CD8-positive, alpha-beta memory T cell (primary cell): Measurements from ENCODE around the gene DOCK3. TPM values are rescaled to one million over a fixed set of nuclear protein-coding genes. Genes with fewer than 3 reads are reported as not detected.

Source experiments
- CTCF ChIA-PET: fragments of 350-600 bp; sonication (Branson Sonifier 250); formaldehyde crosslinking; loops from one replicate; lab custom pipeline; 2021; ENCODE audit warnings: antibody characterized with exemption; lab: Charles Lee
- POLR2A ChIA-PET: fragments of 350-600 bp; sonication (Branson Sonifier 250); formaldehyde crosslinking; loops from one replicate; lab custom pipeline; 2021; ENCODE audit warnings: antibody characterized with exemption; lab: Charles Lee
- DNase-seq, 5 donors: peaks; one replicate each; pipeline versions ENCODE4 v3.0.0 to v3.0.0-alpha.2; 2020 to 2022; ENCODE audit warnings: mixed read lengths in 1 of 5
- H3K27ac ChIP-seq: one replicate; pipeline ENCODE4 v1.7.0; 2013; ENCODE audit warnings: low read depth, mild to moderate bottlenecking, low read length, moderate library complexity
- H3K27me3 ChIP-seq: 2 replicates; pipeline ENCODE4 v1.7.0; 2013; ENCODE audit warnings: low read length, mild to moderate bottlenecking; ENCODE audit not compliant: insufficient read depth, poor library complexity, severe bottlenecking
- H3K36me3 ChIP-seq: 2 replicates; pipeline ENCODE4 v1.7.0; 2013; ENCODE audit warnings: mild to moderate bottlenecking, low read length, moderate library complexity; ENCODE audit not compliant: insufficient read depth
- H3K4me1 ChIP-seq: 2 replicates; pipeline ENCODE4 v1.7.0; 2013; ENCODE audit warnings: mild to moderate bottlenecking, low read length, moderate library complexity; ENCODE audit not compliant: insufficient read depth
- H3K4me3 ChIP-seq: 2 replicates; pipeline ENCODE4 v1.7.0; 2013; ENCODE audit warnings: mild to moderate bottlenecking, low read length
- H3K9me3 ChIP-seq: 2 replicates; pipeline ENCODE4 v1.7.0; 2013; ENCODE audit warnings: mild to moderate bottlenecking, low read length
- H3K27ac Mint-ChIP-seq, 8 donors: one replicate each; pipeline ENCODE4 v1.8.0; 2020 to 2021; ENCODE audit warnings: mixed read lengths in 8 of 8, mild to moderate bottlenecking in 6 of 8, inconsistent platforms in 3 of 8, moderate library complexity in 3 of 8
- H3K27me3 Mint-ChIP-seq, 2 donors: one replicate each; pipeline ENCODE4 v1.8.0; 2020 to 2021; ENCODE audit warnings: mixed read lengths in 2 of 2, mild to moderate bottlenecking in 1 of 2, moderate library complexity in 1 of 2
- H3K36me3 Mint-ChIP-seq, 3 donors: one replicate each; pipeline ENCODE4 v1.8.0; 2020 to 2021; ENCODE audit warnings: mixed read lengths in 3 of 3, inconsistent platforms in 1 of 3, mild to moderate bottlenecking in 1 of 3
- H3K4me1 Mint-ChIP-seq, 3 donors: one replicate each; pipeline ENCODE4 v1.8.0; 2020 to 2021; ENCODE audit warnings: mixed read lengths in 3 of 3, inconsistent platforms in 1 of 3, mild to moderate bottlenecking in 1 of 3
- H3K4me3 Mint-ChIP-seq, 7 donors: one replicate each; pipeline ENCODE4 v1.8.0; 2020 to 2021; ENCODE audit warnings: mixed read lengths in 7 of 7, mild to moderate bottlenecking in 6 of 7, moderate library complexity in 4 of 7, inconsistent platforms in 2 of 7
- H3K9me3 Mint-ChIP-seq, 5 donors: one replicate each; pipeline ENCODE4 v1.8.0; 2020 to 2022; ENCODE audit warnings: mixed read lengths in 5 of 5, mild to moderate bottlenecking in 3 of 5, moderate library complexity in 2 of 5, inconsistent platforms in 1 of 5
- polyA plus RNA-seq: library from polyadenylated mRNA; unstranded; fragments of 300-500 nt; fragmentation: Illumina TruSeq; gene quantifications from one replicate; pipeline ENCODE4 v1.2.3, GENCODE V29; 2021
- total RNA-seq, 2 experiments: library from RNA; stranded (reverse); gene quantifications; one replicate each; pipeline ENCODE4 v1.2.3, GENCODE V29; 2021

DOCK3 gene
- total and polyA plus RNA-seq, 3 experiments from 2014 or later, result 0.16 to 2.1 (median 2.0) TPM

DNA sequence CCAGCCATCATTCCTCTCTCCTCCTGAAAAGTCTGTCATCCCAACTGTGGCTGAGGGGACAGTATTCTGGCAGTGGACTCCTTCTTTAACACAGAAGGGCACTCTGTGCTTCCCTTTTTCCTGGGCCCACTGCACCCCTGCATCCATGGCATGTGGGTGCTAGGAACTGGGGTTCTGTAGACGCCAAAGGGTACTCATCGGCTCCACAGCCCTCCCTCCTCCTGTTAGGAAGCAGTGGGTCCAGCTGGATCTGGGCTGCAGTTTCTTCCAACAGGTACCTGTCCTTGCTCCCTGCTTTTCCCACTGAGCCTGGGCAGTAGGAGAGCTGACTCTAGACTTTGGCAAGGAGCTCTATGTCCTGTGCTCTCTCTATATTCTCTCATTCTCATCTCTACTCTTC, 704.0 kb downstream of the DOCK3 start:
- POLR2A ChIA-PET, result interaction anchor here (1.5 kb wide), 1 partner anchor 11 kb away, joined by 5 read pairs; no protein-coding TSS in a partner anchor
- no peaks in the 10 kb centered on the region for H3K27me3 ChIP-seq
- CTCF ChIA-PET, result interaction anchor here (1.1 to 4.2 kb wide), 3 partner anchors 10 to 303 kb away, joined by 3 to 21 read pairs (median 3); no protein-coding TSS in a partner anchor
- no peak overlapping the region for H3K4me3 ChIP-seq
- DNase-seq, result no peak
- H3K4me3 Mint-ChIP-seq, result no peak overlapping the region
- peak overlapping the region in 1 of 8 donors; percentile 77 for H3K27ac Mint-ChIP-seq
- H3K27me3 Mint-ChIP-seq, result peaks cover 2 to 7% of the 10 kb centered on the region in 2 donors
- no peaks in the 10 kb centered on the region for H3K36me3 Mint-ChIP-seq
- no peaks in the 10 kb centered on the region for H3K9me3 ChIP-seq
- no peaks in the 10 kb centered on the region for H3K36me3 ChIP-seq
- H3K27ac ChIP-seq, result no peak overlapping the region
- H3K4me1 Mint-ChIP-seq, result peaks cover 2 to 10% (median 7%) of the 10 kb centered on the region in 3 donors
- no peaks in the 10 kb centered on the region for H3K9me3 Mint-ChIP-seq
- peaks cover 9% of the 10 kb centered on the region for H3K4me1 ChIP-seq

DNA sequence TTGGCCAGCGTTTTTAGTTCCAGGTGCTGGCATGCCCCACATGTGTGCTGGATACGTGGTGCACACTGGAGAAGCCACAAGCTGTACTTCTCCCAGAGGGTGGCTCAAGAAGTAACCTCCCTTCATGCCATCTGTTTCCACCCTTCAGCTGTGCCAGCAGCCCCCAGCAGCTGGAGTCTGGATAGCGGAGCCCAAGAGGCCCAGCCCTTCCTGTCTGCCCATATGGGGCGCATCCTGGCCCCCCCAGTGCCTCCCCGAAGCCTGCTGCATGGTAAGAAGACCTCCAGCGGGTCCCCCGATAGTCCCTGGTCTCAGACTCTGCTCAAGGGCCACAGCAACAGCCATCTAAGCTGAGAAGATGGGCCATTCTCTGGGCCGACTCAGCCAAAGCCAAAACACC, 704.6 kb downstream of the DOCK3 start:
- peaks cover 7 to 15% (median 13%) of the 10 kb centered on the region in 3 donors for H3K4me1 Mint-ChIP-seq
- H3K9me3 Mint-ChIP-seq, result no peaks in the 10 kb centered on the region
- ChIA-PET CTCF (interaction anchor here (1.3 to 4.2 kb wide), 2 partner anchors 10 to 303 kb away, joined by 3 to 21 read pairs; no protein-coding TSS in a partner anchor), POLR2A (interaction anchor here (1.5 kb wide), 1 partner anchor 10 kb away, joined by 5 read pairs; no protein-coding TSS in a partner anchor)
- peaks cover 15% of the 10 kb centered on the region for H3K4me1 ChIP-seq
- no peaks in the 10 kb centered on the region for H3K36me3 Mint-ChIP-seq
- H3K27ac ChIP-seq, result no peak overlapping the region
- no peak overlapping the region for H3K4me3 ChIP-seq
- no peak overlapping the region for H3K4me3 Mint-ChIP-seq
- peak overlapping the region in 1 of 8 donors; percentile 68 for H3K27ac Mint-ChIP-seq
- H3K27me3 Mint-ChIP-seq, result peaks cover 2% of the 10 kb centered on the region in 2 donors
- no peaks in the 10 kb centered on the region for H3K27me3 ChIP-seq
- H3K9me3 ChIP-seq, result no peaks in the 10 kb centered on the region
- DNase-seq, result no peak
- no peaks in the 10 kb centered on the region for H3K36me3 ChIP-seq

DNA sequence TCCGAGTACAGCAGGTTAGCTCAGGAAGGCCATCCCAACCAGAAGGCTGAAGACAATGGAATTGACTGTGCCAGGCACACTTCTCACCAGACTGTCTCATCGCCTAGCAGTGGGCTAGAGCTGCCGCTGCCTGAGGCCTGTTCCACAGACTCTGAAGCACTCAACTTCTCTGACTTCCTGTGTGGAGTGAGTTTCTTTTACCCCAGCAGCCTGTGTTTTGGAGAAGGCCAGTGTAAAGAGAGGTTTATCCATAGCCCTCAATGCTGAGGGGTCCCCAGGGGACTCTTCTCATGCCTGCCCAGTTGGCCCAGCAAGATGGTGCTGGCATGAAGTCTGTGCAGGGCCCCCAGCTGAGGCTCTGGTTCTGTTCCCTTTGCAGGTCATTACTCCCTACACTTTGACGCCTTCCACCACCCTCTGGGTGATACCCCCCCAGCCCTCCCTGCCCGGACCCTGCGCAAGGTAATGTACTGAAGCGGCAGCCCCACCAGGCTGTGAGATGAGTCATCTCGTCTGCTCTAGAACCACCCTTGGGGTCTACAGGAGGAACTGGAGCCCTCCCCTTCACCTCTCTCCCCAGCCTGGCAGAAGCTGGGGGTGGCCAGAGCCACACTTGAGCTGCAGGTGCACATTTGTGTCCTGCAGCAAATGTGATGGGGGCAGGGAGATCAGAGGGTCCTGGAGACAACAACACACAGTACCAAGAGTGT, 705.2 kb downstream of the DOCK3 start:
- Mint-ChIP-seq H3K36me3 (peaks cover 0 to 6% (median 0%) of the 10 kb centered on the region in 3 donors), H3K4me3 (no peak overlapping the region), H3K27ac (peak overlapping the region in 1 of 8 donors; percentile 68), H3K9me3 (no peaks in the 10 kb centered on the region), H3K4me1 (peaks cover 12 to 20% (median 19%) of the 10 kb centered on the region in 3 donors), H3K27me3 (peaks cover 0 to 2% of the 10 kb centered on the region in 2 donors)
- ChIA-PET CTCF (interaction anchor here (1.3 to 4.2 kb wide), 2 partner anchors 9 to 302 kb away, joined by 3 to 21 read pairs; no protein-coding TSS in a partner anchor), POLR2A (no interaction called here)
- Histone ChIP-seq H3K9me3 (no peaks in the 10 kb centered on the region), H3K27ac (no peak overlapping the region), H3K4me3 (no peak overlapping the region), H3K27me3 (no peaks in the 10 kb centered on the region), H3K36me3 (no peaks in the 10 kb centered on the region), H3K4me1 (peaks cover 16% of the 10 kb centered on the region)
- no peak for DNase-seq

DNA sequence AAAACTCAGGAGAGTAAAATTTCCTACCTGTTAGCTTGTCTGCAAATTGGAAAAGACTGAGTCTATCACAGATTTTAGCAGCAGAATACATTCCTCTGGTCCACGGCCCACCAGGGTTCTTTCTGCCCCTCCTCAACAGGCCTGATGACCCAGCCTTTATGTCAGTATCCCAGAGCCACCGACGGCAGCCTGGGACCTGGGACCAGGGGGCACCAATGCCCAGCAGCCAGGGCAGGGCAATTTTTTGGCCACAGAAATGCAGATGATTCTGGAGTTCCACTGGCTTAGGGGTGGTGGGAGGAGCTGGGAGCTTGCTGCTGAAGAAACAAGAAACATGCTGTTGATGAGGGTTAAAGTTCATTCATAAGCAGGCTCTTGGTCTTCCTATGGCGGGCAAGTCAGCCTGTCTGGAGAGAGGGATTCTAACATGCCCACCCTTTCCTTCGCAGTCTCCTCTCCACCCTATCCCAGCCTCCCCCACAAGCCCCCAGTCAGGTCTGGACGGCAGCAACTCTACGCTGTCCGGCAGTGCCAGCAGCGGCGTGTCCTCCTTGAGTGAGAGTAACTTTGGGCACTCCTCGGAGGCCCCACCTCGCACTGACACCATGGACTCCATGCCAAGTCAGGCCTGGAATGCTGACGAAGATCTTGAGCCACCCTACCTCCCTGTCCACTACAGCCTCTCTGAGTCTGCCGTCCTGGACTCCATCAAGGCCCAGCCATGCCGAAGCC, 706.0 kb downstream of the DOCK3 start:
- no peak overlapping the region for H3K4me3 Mint-ChIP-seq
- no peaks in the 10 kb centered on the region for H3K27me3 ChIP-seq
- H3K4me1 Mint-ChIP-seq, result peaks cover 16 to 27% (median 22%) of the 10 kb centered on the region in 3 donors
- H3K27me3 Mint-ChIP-seq, result peaks cover 0 to 4% of the 10 kb centered on the region in 2 donors
- no peaks in the 10 kb centered on the region for H3K9me3 ChIP-seq
- H3K36me3 Mint-ChIP-seq, result peaks cover 0 to 12% (median 0%) of the 10 kb centered on the region in 3 donors
- no peak overlapping the region for H3K27ac Mint-ChIP-seq
- no peaks in the 10 kb centered on the region for H3K9me3 Mint-ChIP-seq
- no peak overlapping the region for H3K4me3 ChIP-seq
- no peaks in the 10 kb centered on the region for H3K36me3 ChIP-seq
- POLR2A ChIA-PET, result no interaction called here
- no peak overlapping the region for H3K27ac ChIP-seq
- CTCF ChIA-PET, result interaction anchor here (1.3 to 4.2 kb wide), 2 partner anchors 8 to 302 kb away, joined by 3 to 21 read pairs; no protein-coding TSS in a partner anchor
- H3K4me1 ChIP-seq, result peaks cover 19% of the 10 kb centered on the region
- no peak for DNase-seq

DNA sequence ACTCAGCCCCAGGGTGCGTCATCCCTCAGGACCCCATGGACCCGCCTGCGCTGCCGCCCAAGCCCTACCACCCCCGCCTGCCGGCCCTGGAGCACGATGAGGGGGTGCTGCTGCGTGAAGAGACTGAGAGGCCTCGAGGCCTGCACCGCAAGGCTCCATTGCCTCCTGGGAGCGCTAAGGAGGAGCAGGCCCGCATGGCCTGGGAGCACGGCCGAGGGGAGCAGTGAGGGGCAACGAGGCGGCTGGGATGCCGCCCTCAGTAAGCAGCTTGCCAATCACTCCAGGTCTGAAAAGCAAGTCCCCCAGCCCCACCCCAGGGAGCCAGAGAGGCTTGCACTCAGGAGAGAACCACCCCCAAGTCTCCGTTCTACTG, 706.6 kb downstream of the DOCK3 start:
- Mint-ChIP-seq H3K36me3 (peaks cover 0 to 15% (median 0%) of the 10 kb centered on the region in 3 donors), H3K27me3 (peaks cover 0 to 4% of the 10 kb centered on the region in 2 donors), H3K4me1 (peaks cover 21 to 32% (median 27%) of the 10 kb centered on the region in 3 donors), H3K9me3 (no peaks in the 10 kb centered on the region), H3K27ac (no peak overlapping the region), H3K4me3 (no peak overlapping the region)
- no peaks in the 10 kb centered on the region for H3K27me3 ChIP-seq
- CTCF ChIA-PET, result interaction anchor here (0.6 kb wide), 1 partner anchor 492 kb away, joined by 3 read pairs; no protein-coding TSS in a partner anchor
- no peaks in the 10 kb centered on the region for H3K9me3 ChIP-seq
- peaks cover 24% of the 10 kb centered on the region for H3K4me1 ChIP-seq
- no peaks in the 10 kb centered on the region for H3K36me3 ChIP-seq
- H3K27ac ChIP-seq, result no peak overlapping the region
- no peak for DNase-seq
- POLR2A ChIA-PET, result no interaction called here
- H3K4me3 ChIP-seq, result no peak overlapping the region

DNA sequence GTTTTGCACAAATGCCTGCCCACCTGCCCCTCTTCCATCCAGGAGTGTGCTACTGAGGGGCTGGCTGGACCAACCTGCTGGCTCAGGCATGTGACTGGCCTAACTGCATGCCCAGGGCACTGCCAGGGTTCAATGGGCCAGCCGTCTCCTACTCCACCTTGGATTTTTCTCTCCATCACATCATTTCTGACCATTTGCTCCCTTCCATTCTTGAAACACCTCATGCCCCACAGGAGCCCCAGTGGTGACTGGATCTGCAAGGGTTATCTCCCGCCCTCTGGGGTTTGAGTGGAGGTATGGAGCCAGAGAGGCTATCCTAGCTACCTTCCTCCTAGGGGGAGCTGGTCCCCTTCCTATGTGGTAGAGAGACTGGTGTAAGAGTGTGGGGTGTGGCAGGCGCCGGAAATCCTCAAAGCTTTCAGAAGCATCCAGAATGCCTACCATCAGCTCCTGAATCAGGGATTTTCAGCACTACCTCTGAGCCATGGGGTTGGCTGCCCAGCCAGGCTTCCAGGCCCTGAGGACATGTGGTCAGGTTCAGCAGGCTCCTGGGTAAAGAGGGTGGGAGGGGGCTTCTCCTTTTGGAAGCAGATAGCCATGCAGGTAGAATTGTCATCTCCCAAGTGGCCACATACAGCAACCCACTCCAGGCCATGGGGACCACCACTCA, 707.5 kb downstream of the DOCK3 start:
- Mint-ChIP-seq H3K36me3 (peaks cover 0 to 20% (median 0%) of the 10 kb centered on the region in 3 donors), H3K4me1 (peaks cover 27 to 39% (median 34%) of the 10 kb centered on the region in 3 donors), H3K9me3 (no peaks in the 10 kb centered on the region), H3K4me3 (peak overlapping the region in 1 of 7 donors; percentile 9), H3K27me3 (peaks cover 0 to 4% of the 10 kb centered on the region in 2 donors), H3K27ac (peak overlapping the region in 6 of 8 donors; percentile 36 to 89 (median 54))
- Histone ChIP-seq H3K27ac (no peak overlapping the region), H3K4me3 (no peak overlapping the region), H3K36me3 (no peaks in the 10 kb centered on the region), H3K9me3 (no peaks in the 10 kb centered on the region), H3K27me3 (no peaks in the 10 kb centered on the region), H3K4me1 (peaks cover 32% of the 10 kb centered on the region)
- POLR2A ChIA-PET, result no interaction called here
- CTCF ChIA-PET, result interaction anchor here (0.6 kb wide), 1 partner anchor 493 kb away, joined by 3 read pairs; no protein-coding TSS in a partner anchor
- no peak for DNase-seq

DNA sequence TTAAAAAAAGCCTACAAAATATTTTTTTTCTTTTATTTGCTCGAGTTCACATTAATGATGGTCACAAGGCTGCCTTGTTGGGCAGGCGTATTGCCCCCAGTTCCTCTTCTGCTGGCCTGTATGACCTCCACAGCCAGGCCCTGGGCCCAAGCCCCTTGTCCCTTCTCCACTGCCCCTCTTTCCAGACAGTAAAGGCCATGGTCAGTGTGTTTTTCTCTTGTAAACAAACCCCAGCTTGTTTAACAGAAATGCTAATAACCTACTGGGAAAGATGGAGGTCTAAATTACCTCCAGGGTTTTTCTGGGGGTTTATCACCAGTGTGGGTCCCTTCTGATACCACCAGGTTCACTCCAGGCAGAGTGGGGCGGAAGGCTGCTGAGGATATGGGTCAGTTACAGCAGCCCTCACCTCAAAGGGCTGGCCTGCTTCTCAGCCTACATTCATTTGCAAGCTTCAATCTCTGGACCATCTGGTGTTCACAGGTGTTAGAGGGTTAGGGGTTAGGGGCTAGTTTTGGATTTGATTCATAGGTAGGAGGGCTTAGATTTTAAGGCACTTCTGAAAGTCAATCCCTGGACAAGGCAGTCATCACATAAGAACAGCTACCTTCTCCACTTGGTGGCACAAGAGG, 708.3 kb downstream of the DOCK3 start:
- H3K4me3 Mint-ChIP-seq, result peak overlapping the region in 6 of 7 donors; percentile 34 to 100 (median 82)
- H3K27me3 ChIP-seq, result no peaks in the 10 kb centered on the region
- H3K36me3 ChIP-seq, result peaks cover 6% of the 10 kb centered on the region
- H3K9me3 Mint-ChIP-seq, result no peaks in the 10 kb centered on the region
- H3K36me3 Mint-ChIP-seq, result peaks cover 0 to 27% (median 5%) of the 10 kb centered on the region in 3 donors
- peaks cover 40% of the 10 kb centered on the region for H3K4me1 ChIP-seq
- no peak overlapping the region for H3K27ac ChIP-seq
- ChIA-PET CTCF (no interaction called here), POLR2A (interaction anchor here (0.6 kb wide), 1 partner anchor 1084 kb away, joined by 3 read pairs; the partner anchor contains the start of genes HYAL3 and NAA80)
- no peak for DNase-seq
- H3K4me3 ChIP-seq, result no peak overlapping the region
- H3K27ac Mint-ChIP-seq, result peak overlapping the region in 7 of 8 donors; percentile 82 to 100 (median 99)
- H3K27me3 Mint-ChIP-seq, result peaks cover 0 to 4% of the 10 kb centered on the region in 2 donors
- H3K9me3 ChIP-seq, result no peaks in the 10 kb centered on the region
- H3K4me1 Mint-ChIP-seq, result peaks cover 32 to 46% (median 41%) of the 10 kb centered on the region in 3 donors
